K562 (cell line): ENCODE results near the gene FGG. TPM values are rescaled to one million over a fixed set of nuclear protein-coding genes. Genes with fewer than 3 reads are reported as not detected.

Experiments used
- CTCF ChIP-seq, 3 experiments: IDR thresholded peaks in 2 of 3; conservative IDR thresholded peaks in 1 of 3; 2 replicates each; pipeline ENCODE4 v1.5.1; 2011 to 2012; ENCODE audit warnings: low read length in 3 of 3, mild to moderate bottlenecking in 3 of 3, control low read depth in 2 of 3, improper control_type of control experiment in 1 of 3, inconsistent platforms in 1 of 3, low read depth in 1 of 3, mixed read lengths in 1 of 3, moderate library complexity in 1 of 3; ENCODE audit not compliant: insufficient read depth in 2 of 3
- E2F6 ChIP-seq, 2 experiments: IDR thresholded peaks; 2 replicates each; pipeline ENCODE4 v1.6.1; 2011; ENCODE audit warnings: borderline replicate concordance in 1 of 2, control low read depth in 1 of 2, low read depth in 1 of 2, low read length in 1 of 2, mild to moderate bottlenecking in 1 of 2, mixed read lengths in 1 of 2, moderate library complexity in 1 of 2; ENCODE audit not compliant: insufficient read depth in 1 of 2, insufficient read length in 1 of 2, poor library complexity in 1 of 2, severe bottlenecking in 1 of 2; ENCODE audit errors: extremely low read depth in 1 of 2
- KLF16 ChIP-seq: IDR thresholded peaks from 2 replicates; pipeline ENCODE4 v1.6.1; 2016; ENCODE audit warnings: antibody characterized with exemption
- L3MBTL2 ChIP-seq: fragments of 450-650 bp; IDR thresholded peaks from 2 replicates; pipeline ENCODE4 v1.6.1; 2016; ENCODE audit warnings: mild to moderate bottlenecking, moderate library complexity
- MAFG ChIP-seq: fragments of 450-650 bp; conservative IDR thresholded peaks from 2 replicates; pipeline ENCODE4 v1.6.1; 2016; ENCODE audit warnings: missing genetic modification characterization, missing compliant biosample characterization
- MYNN ChIP-seq, 2 experiments: sonication (generic); formaldehyde crosslinking in 1 of 2; IDR thresholded peaks; 2 replicates each; pipeline versions ENCODE4 v1.5.0 to v1.6.1; 2016 to 2020; ENCODE audit warnings: antibody characterized with exemption in 1 of 2, missing genetic modification reagents in 1 of 2
- NRF1 ChIP-seq, 2 experiments: fragments of 450-650 bp; IDR thresholded peaks in 1 of 2; conservative IDR thresholded peaks in 1 of 2; 2 replicates each; pipeline ENCODE4 v1.6.1; 2014; ENCODE audit warnings: mild to moderate bottlenecking in 2 of 2
- RAD51 ChIP-seq: fragments of 450-650 bp; IDR thresholded peaks from 2 replicates; pipeline ENCODE4 v1.7.1; 2016; ENCODE audit warnings: low read depth, mild to moderate bottlenecking, borderline replicate concordance
- RBFOX2 ChIP-seq: fragments of 200-400 bp; formaldehyde crosslinking; IDR thresholded peaks from 2 replicates; pipeline ENCODE4 v1.6.1; 2017; ENCODE audit warnings: low read depth, mild to moderate bottlenecking, low read length, moderate library complexity
- TCFL5 ChIP-seq: fragments of 250-450 bp; sonication (Bioruptor Pico); conservative IDR thresholded peaks from 2 replicates; pipeline ENCODE4 v1.6.1; 2021; ENCODE audit warnings: mild to moderate bottlenecking, moderate library complexity, matching md5 sums
- TFAP4 ChIP-seq: sonication (generic); formaldehyde crosslinking; IDR thresholded peaks from 2 replicates; pipeline ENCODE4 v1.8.0; 2022; ENCODE audit warnings: missing genetic modification reagents, mild to moderate bottlenecking, moderate library complexity, borderline replicate concordance
- THRA ChIP-seq: fragments of 450-650 bp; IDR thresholded peaks from 2 replicates; pipeline ENCODE4 v1.6.1; 2017; ENCODE audit warnings: mild to moderate bottlenecking, moderate library complexity
- ZKSCAN1 ChIP-seq: fragments of 150-350 bp; IDR thresholded peaks from 2 replicates; pipeline ENCODE4 v1.6.1; 2016; ENCODE audit warnings: low read depth, low read length
- ZNF592 ChIP-seq: fragments of 450-650 bp; IDR thresholded peaks from 2 replicates; pipeline ENCODE4 v1.6.1; 2017; ENCODE audit warnings: antibody characterized with exemption, mild to moderate bottlenecking
- polyA plus RNA-seq, 8 experiments: library from polyadenylated mRNA; depleted of rRNA in 4 of 8; stranded (reverse) in 5 of 8; unstranded in 3 of 8; fragments of >200 nt; fragmentation: Nextera tagmentation in 2 of 8; fragmentation: Illumina TruSeq in 1 of 8; extraction: Ambion mirVana in 2 of 8; extraction: Trizol in 1 of 8; gene quantifications; 2 replicates each; pipeline versions ENCODE4 v1.2.1 to v1.2.3, GENCODE V29; 2011 to 2014; ENCODE audit warnings: inconsistent platforms in 1 of 8, missing spikeins in 1 of 8
- total RNA-seq, 7 experiments: library from RNA; depleted of rRNA in 6 of 7; stranded (reverse); fragments of >200 nt in 6 of 7; fragmentation: Illumina TruSeq in 2 of 7; extraction: Trizol in 2 of 7; gene quantifications; 2 replicates each; pipeline versions ENCODE4 v1.2.1 to v1.2.3, GENCODE V29; 2011 to 2021; ENCODE audit warnings: low replicate concordance in 1 of 7

FGG gene
- total and polyA plus RNA-seq, 9 of the 15 experiments (the other 6 are each of a cell fraction or from before 2014, with no cell fraction given), result 0.08 to 2.2 (median 0.33) TPM; not detected in 2

GRCh38 chr4:154626793-154627484, 14.5 kb upstream of the FGG start (continued):
- peak; percentile 34; the same call in 1 of the 2 replicates for TF ChIP-seq ZNF592
- peak in 1 of 2 experiments; percentile 22; a peak in 1 of 4 replicates for TF ChIP-seq NRF1 (conservative IDR thresholded peaks at IDR 0.05 in 1 of 2, IDR thresholded peaks at IDR 0.05 in 1 of 2)
- peak; percentile 99 for TF ChIP-seq L3MBTL2
- TF ChIP-seq CTCF (IDR thresholded peaks at IDR 0.05 in 2 of 3, conservative IDR thresholded peaks at IDR 0.05 in 1 of 3; ENCODE audit: insufficient read depth in 2 of 3, low read depth in 1 of 3, low read length in 3 of 3), result peak; percentile 81 to 99 (median 96)
- TF ChIP-seq E2F6 (IDR thresholded peaks at IDR 0.05; ENCODE audit: borderline replicate concordance in 1 of 2, extremely low read depth in 1 of 2, insufficient read depth in 1 of 2, insufficient read length in 1 of 2, low read depth in 1 of 2, low read length in 1 of 2, poor library complexity in 1 of 2, severe bottlenecking in 1 of 2), result peak; percentile 85 to 97
- no peak for TF ChIP-seq ZKSCAN1
- TF ChIP-seq TFAP4 (CRISPR knock-in tag), result peak; percentile 64; the same call in 1 of the 2 replicates
- TF ChIP-seq TCFL5 (CRISPR knock-in tag), result no peak
- TF ChIP-seq RAD51, result no peak
- TF ChIP-seq MYNN (IDR thresholded peaks at IDR 0.05), result no peak
- TF ChIP-seq MYNN (CRISPR knock-in tag; IDR thresholded peaks at IDR 0.05), result no peak
- no peak for TF ChIP-seq THRA
- no peak for TF ChIP-seq MAFG (tag)
- TF ChIP-seq RBFOX2, result peak; percentile 37; the same call in 1 of the 2 replicates
- TF ChIP-seq KLF16, result 0 out of 2 replicates have a peak, but pooled peaks have one; percentile 24
